IMR-90 (cell line): Measurements from ENCODE around the gene NNAT. TPM values are rescaled to one million over a fixed set of nuclear protein-coding genes. Genes with fewer than 3 reads are reported as not detected.

Source experiments
- ATAC-seq: fragments of 200-7000 bp; cut with Tn5 transposase; 2 replicates; pipeline ENCODE4 v1.9.1; 2020; ENCODE audit warnings: low read depth, mild to moderate bottlenecking, moderate library complexity
- BruUV-seq: library from RNA; stranded (reverse); fragments of 400-500 nt; replicated peaks from 2 replicates; lab custom pipeline; 2021; lab: Mats Ljungman, UMichigan
- CTCF ChIA-PET: fragments of 300-600 bp; formaldehyde crosslinking; extraction: SDS; loops from one replicate; lab custom pipeline; 2021; ENCODE audit warnings: antibody characterized with exemption; lab: Yijun Ruan, JAX
- POLR2A ChIA-PET: fragments of 300-600 bp; sonication (Branson Sonifier 250); formaldehyde crosslinking; loops from one replicate; lab custom pipeline; 2022; ENCODE audit warnings: antibody characterized with exemption; ENCODE audit not compliant: unreplicated experiment; lab: Charles Lee
- DNase-seq: peaks from one replicate; pipeline ENCODE4 v3.0.0; 2013
- H2AFZ ChIP-seq: replicated peaks from 2 replicates; pipeline ENCODE3; 2013; ENCODE audit warnings: low read length, mild to moderate bottlenecking; ENCODE audit not compliant: poor library complexity
- H2AK5ac ChIP-seq: 2 replicates; pipeline ENCODE4 v1.6.1; 2013; ENCODE audit warnings: low read depth, low read length, inconsistent platforms
- H2AK9ac ChIP-seq: replicated peaks from 2 replicates; pipeline ENCODE3; 2013; ENCODE audit warnings: mild to moderate bottlenecking, low read depth, low read length, moderate library complexity; ENCODE audit not compliant: poor library complexity
- H2BK120ac ChIP-seq: 2 replicates; pipeline ENCODE4 v1.6.1; 2013; ENCODE audit warnings: low read depth, low read length, inconsistent platforms
- H2BK15ac ChIP-seq: 3 replicates; pipeline ENCODE4 v1.6.1; 2013; ENCODE audit warnings: low read depth, low read length, inconsistent platforms
- H2BK20ac ChIP-seq: 2 replicates; pipeline ENCODE4 v1.6.1; 2013; ENCODE audit warnings: low read depth, mild to moderate bottlenecking, inconsistent platforms, low read length, moderate library complexity
- H2BK5ac ChIP-seq: 2 replicates; pipeline ENCODE4 v1.6.1; 2013; ENCODE audit warnings: mild to moderate bottlenecking, low read depth, low read length, inconsistent platforms; ENCODE audit not compliant: poor library complexity, severe bottlenecking
- H3K14ac ChIP-seq: replicated peaks from 2 replicates; pipeline ENCODE4 v1.6.1; 2013; ENCODE audit warnings: low read depth, low read length, inconsistent platforms
- H3K18ac ChIP-seq: 2 replicates; pipeline ENCODE4 v1.6.1; 2013; ENCODE audit warnings: low read depth, low read length, control low read depth
- H3K23ac ChIP-seq: 2 replicates; pipeline ENCODE4 v1.6.1; 2013; ENCODE audit warnings: low read depth, low read length, inconsistent platforms
- H3K27ac ChIP-seq: 2 replicates; pipeline ENCODE4 v1.5.1; 2013; ENCODE audit warnings: mild to moderate bottlenecking, control low read depth, low read length; ENCODE audit not compliant: insufficient read depth
- H3K27me3 ChIP-seq: 2 replicates; pipeline ENCODE4 v1.6.1; 2013; ENCODE audit warnings: low read length; ENCODE audit not compliant: control insufficient read depth, insufficient read depth
- H3K36me3 ChIP-seq: 2 replicates; pipeline ENCODE4 v1.6.1; 2013; ENCODE audit warnings: low read length, mixed read lengths; ENCODE audit not compliant: control insufficient read depth, insufficient read depth
- H3K4ac ChIP-seq: 2 replicates; pipeline ENCODE4 v1.6.1; 2013; ENCODE audit warnings: low read depth, low read length, inconsistent platforms
- H3K4me1 ChIP-seq: 2 replicates; pipeline ENCODE4 v1.6.1; 2013; ENCODE audit warnings: low read length, mixed read lengths; ENCODE audit not compliant: control insufficient read depth, insufficient read depth
- H3K4me2 ChIP-seq: 2 replicates; pipeline ENCODE4 v1.6.1; 2013; ENCODE audit warnings: low read depth, mild to moderate bottlenecking, control low read depth, low read length, moderate library complexity
- H3K4me3 ChIP-seq: 2 replicates; pipeline ENCODE4 v1.5.1; 2013; ENCODE audit warnings: low read depth, mild to moderate bottlenecking, control low read depth, low read length, moderate library complexity; ENCODE audit not compliant: insufficient read depth
- H3K56ac ChIP-seq: 2 replicates; pipeline ENCODE4 v1.6.1; 2013; ENCODE audit warnings: low read length, inconsistent platforms; ENCODE audit not compliant: insufficient read depth; ENCODE audit errors: extremely low read depth
- H3K79me1 ChIP-seq, 2 experiments: 2 replicates each; pipeline ENCODE4 v1.6.1; 2013; ENCODE audit warnings: low read length in 2 of 2, inconsistent platforms in 1 of 2, low read depth in 1 of 2
- H3K9ac ChIP-seq: 2 replicates; pipeline ENCODE4 v1.6.1; 2013; ENCODE audit warnings: low read depth, low read length, control low read depth
- H3K9me1 ChIP-seq: 2 replicates; pipeline ENCODE4 v1.6.1; 2013; ENCODE audit warnings: low read length, inconsistent platforms; ENCODE audit not compliant: insufficient read depth
- H3K9me3 ChIP-seq: 2 replicates; pipeline ENCODE4 v1.6.1; 2013; ENCODE audit warnings: low read length; ENCODE audit not compliant: control insufficient read depth, insufficient read depth
- H4K20me1 ChIP-seq: 2 replicates; pipeline ENCODE4 v1.6.1; 2013; ENCODE audit warnings: low read length, inconsistent platforms; ENCODE audit not compliant: insufficient read depth
- H4K5ac ChIP-seq: 2 replicates; pipeline ENCODE4 v1.6.1; 2013; ENCODE audit warnings: mild to moderate bottlenecking, low read depth, low read length, control low read depth
- H4K8ac ChIP-seq, 2 experiments: 2 replicates each; pipeline ENCODE4 v1.6.1; 2013; ENCODE audit warnings: low read depth in 2 of 2, low read length in 2 of 2, control low read depth in 1 of 2, inconsistent platforms in 1 of 2
- H4K91ac ChIP-seq: 2 replicates; pipeline ENCODE4 v1.6.1; 2013; ENCODE audit warnings: low read depth, low read length, inconsistent platforms; ENCODE audit not compliant: insufficient read depth
- CEBPB ChIP-seq: IDR thresholded peaks from 2 replicates; pipeline ENCODE4 v1.6.1; 2012; ENCODE audit warnings: low read depth, low read length, improper control_type of control experiment
- CHD1 ChIP-seq: IDR thresholded peaks from 2 replicates; pipeline ENCODE4 v1.6.1; 2012; ENCODE audit warnings: low read depth, low read length, improper control_type of control experiment
- MAFK ChIP-seq: IDR thresholded peaks from 2 replicates; pipeline ENCODE4 v1.6.1; 2012; ENCODE audit warnings: low read depth, low read length, improper control_type of control experiment
- MAZ ChIP-seq: IDR thresholded peaks from 2 replicates; pipeline ENCODE4 v1.6.1; 2012; ENCODE audit warnings: low read depth, mild to moderate bottlenecking, low read length, improper control_type of control experiment, moderate library complexity, borderline replicate concordance
- RAD21 ChIP-seq: IDR thresholded peaks from 2 replicates; pipeline ENCODE4 v1.6.1; 2012; ENCODE audit warnings: low read length, improper control_type of control experiment
- RCOR1 ChIP-seq: IDR thresholded peaks from 2 replicates; pipeline ENCODE4 v1.6.1; 2012; ENCODE audit warnings: mild to moderate bottlenecking, low read length, improper control_type of control experiment; ENCODE audit not compliant: insufficient replicate concordance
- RFX5 ChIP-seq: IDR thresholded peaks from 2 replicates; pipeline ENCODE4 v1.8.0; 2012; ENCODE audit warnings: low read depth, mild to moderate bottlenecking, low read length, moderate library complexity
- WGBS, 2 experiments: methylation state at CpG; one replicate each; pipeline versions ENCODE4 v1.1.5 to v1.1.7; 2013; ENCODE audit warnings: missing lambda C conversion rate in 2 of 2; ENCODE audit not compliant: insufficient read length in 1 of 2; ENCODE audit errors: extremely low coverage in 2 of 2; 5-methylcytosine and 5-hydroxymethylcytosine counted together
- dilution Hi-C: fragments of 300-500 bp; cut with HindIII; formaldehyde crosslinking; loops from one replicate; pipeline ENCODE4 v1.14.3; 2018; ENCODE audit warnings: low sequenced_read_pairs; ENCODE audit not compliant: unreplicated experiment
- in situ Hi-C: fragments of 300-500 bp; cut with MboI; formaldehyde crosslinking; loops from 3 replicates; pipeline ENCODE4 v1.14.3; 2019; ENCODE audit warnings: low sequenced_read_pairs, inconsistent platforms, mixed read lengths
- intact Hi-C: fragments of 100-400 bp; cut with micrococcal nuclease; formaldehyde crosslinking; loops from 2 replicates; pipeline ENCODE4 v1.10.0; 2022
- polyA plus RNA-seq, 3 experiments: library from polyadenylated mRNA; depleted of rRNA; stranded (reverse); fragments of >200 nt; gene quantifications; 2 replicates each; pipeline ENCODE4 v1.2.3, GENCODE V29; 2012; ENCODE audit warnings: low replicate concordance in 1 of 3
- total RNA-seq: library from RNA; depleted of rRNA; stranded (reverse); fragments of >200 nt; gene quantifications from 2 replicates; pipeline ENCODE4 v1.2.3, GENCODE V29; 2012
- TF ChIP-seq, protein P1 (sequence below): fragments of 150-350 bp; IDR thresholded peaks from 2 replicates; pipeline ENCODE4 v1.6.1; 2016; ENCODE audit warnings: low read depth, mild to moderate bottlenecking, low read length, moderate library complexity, borderline replicate concordance
- TF ChIP-seq, protein P2 (sequence below): fragments of 150-350 bp; IDR thresholded peaks from 2 replicates; pipeline ENCODE4 v1.6.1; 2017; ENCODE audit warnings: mild to moderate bottlenecking, antibody characterized with exemption, low read length, low read depth

Gene NNAT
- total and polyA plus RNA-seq, 2 of the 4 experiments (the other 2 are of a cell fraction), result 2.0 to 6.5 TPM

DNA sequence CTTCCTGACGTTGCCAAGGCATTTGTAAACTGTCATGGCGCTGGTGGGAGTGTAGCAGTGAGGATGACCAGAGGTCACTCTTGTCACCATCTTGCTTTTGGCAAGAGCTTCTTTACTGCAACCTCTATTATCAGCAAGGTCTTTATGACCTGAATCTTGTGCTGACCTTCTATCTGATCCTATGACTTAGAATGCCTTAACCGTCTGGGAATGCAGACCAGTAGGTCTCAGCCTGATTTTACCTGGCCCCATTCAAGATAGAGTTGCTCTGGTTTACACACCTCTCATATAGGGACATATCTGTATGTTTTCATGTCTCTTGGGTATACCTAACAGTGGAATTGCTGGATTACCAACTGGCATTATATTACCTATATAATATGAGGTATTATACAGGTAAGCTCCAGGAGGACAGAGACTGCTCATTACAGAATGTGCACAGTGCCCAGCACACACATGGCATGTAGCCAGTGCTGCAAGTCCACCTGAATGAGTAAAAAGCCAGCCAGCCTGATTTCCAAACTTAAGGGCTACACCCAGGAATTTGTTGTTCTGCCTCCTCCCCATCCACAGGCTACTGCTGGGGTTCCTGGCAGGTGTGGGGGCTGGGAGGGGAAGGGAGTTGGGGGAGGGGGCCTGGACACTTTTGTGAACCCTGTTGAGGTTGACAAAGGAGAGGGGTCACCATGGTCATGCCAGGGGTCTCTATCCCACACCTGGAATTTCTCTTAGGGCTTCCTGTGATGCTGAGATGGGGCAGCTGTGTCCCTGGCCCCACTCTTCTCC is 41.8 kb downstream of the NNAT start:
- dilution Hi-C loops, result no loop called here
- H2BK120ac ChIP-seq, result no peak overlapping the region
- no peaks in the 10 kb centered on the region for H3K36me3 ChIP-seq
- H3K4me3 ChIP-seq, result no peak overlapping the region
- H3K27ac ChIP-seq, result no peak overlapping the region
- H3K27me3 ChIP-seq, result peaks cover 53% of the 10 kb centered on the region
- ChIA-PET POLR2A (no interaction called here), CTCF (no interaction called here)
- no peak overlapping the region for H2AK5ac ChIP-seq
- intact Hi-C loops, result no loop called here
- no peak overlapping the region for H3K18ac ChIP-seq
- no peaks in the 10 kb centered on the region for H3K79me1 ChIP-seq
- H4K20me1 ChIP-seq, result peaks cover 7% of the 10 kb centered on the region; the same call in 1 of the 2 replicates
- H4K5ac ChIP-seq, result no peak overlapping the region
- H2AK9ac ChIP-seq, result no peak overlapping the region
- no peak overlapping the region for H4K91ac ChIP-seq
- H3K4me2 ChIP-seq, result no peak overlapping the region
- H4K8ac ChIP-seq, result no peak overlapping the region
- no peak overlapping the region for H3K9ac ChIP-seq
- no peak overlapping the region for H3K23ac ChIP-seq
- no peaks in the 10 kb centered on the region; the same call in 1 of the 2 replicates for H3K4me1 ChIP-seq
- H3K9me1 ChIP-seq, result no peaks in the 10 kb centered on the region
- in situ Hi-C loops, result loop anchor here (10.0 kb wide), 2 partner anchors 492 to 662 kb away; no protein-coding TSS in a partner anchor
- no peaks in the 10 kb centered on the region for H3K9me3 ChIP-seq
- H2BK5ac ChIP-seq, result no peak overlapping the region
- BruUV-seq, result no TSS peak
- H2BK20ac ChIP-seq, result no peak overlapping the region
- no peak overlapping the region for H2BK15ac ChIP-seq
- H3K4ac ChIP-seq, result no peak overlapping the region
- no CpG with 5 or more reads among the region's 3 CpGs for WGBS, 2 experiments
- no peak overlapping the region for H3K56ac ChIP-seq
- H3K14ac ChIP-seq, result no peak overlapping the region
- DNase-seq, result no peak
- H2AFZ ChIP-seq, result no peak overlapping the region
- TF ChIP-seq MAZ (no peak), CEBPB (no peak), CHD1 (no peak), RFX5 (no peak), MAFK (no peak), RCOR1 (no peak), RAD21 (no peak)
- TF ChIP-seq, protein P1, sequence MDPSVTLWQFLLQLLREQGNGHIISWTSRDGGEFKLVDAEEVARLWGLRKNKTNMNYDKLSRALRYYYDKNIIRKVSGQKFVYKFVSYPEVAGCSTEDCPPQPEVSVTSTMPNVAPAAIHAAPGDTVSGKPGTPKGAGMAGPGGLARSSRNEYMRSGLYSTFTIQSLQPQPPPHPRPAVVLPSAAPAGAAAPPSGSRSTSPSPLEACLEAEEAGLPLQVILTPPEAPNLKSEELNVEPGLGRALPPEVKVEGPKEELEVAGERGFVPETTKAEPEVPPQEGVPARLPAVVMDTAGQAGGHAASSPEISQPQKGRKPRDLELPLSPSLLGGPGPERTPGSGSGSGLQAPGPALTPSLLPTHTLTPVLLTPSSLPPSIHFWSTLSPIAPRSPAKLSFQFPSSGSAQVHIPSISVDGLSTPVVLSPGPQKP, result no peak
- TF ChIP-seq, protein P2, sequence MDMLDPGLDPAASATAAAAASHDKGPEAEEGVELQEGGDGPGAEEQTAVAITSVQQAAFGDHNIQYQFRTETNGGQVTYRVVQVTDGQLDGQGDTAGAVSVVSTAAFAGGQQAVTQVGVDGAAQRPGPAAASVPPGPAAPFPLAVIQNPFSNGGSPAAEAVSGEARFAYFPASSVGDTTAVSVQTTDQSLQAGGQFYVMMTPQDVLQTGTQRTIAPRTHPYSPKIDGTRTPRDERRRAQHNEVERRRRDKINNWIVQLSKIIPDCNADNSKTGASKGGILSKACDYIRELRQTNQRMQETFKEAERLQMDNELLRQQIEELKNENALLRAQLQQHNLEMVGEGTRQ, result no peak
- no peak for ATAC-seq
